GM19023 (cell line): ENCODE results near the gene KRABD2.
"Not testable (repeated sequence)": the region's sequence is repeated elsewhere in the genome, so short reads cannot be mapped to it uniquely, and the experiment has no call there.

Source experiments
- ATAC-seq: cut with Tn5 transposase; IDR thresholded peaks from one replicate; pipeline ENCODE4 v1.9.1; 2021; ENCODE audit warnings: mild to moderate bottlenecking, moderate library complexity; ENCODE audit not compliant: unreplicated experiment

KRABD2 gene

GRCh38 chr17:8376271-8377067 is at the start of gene KRABD2:
Gene KRABD2 (minus strand): TSS chr17:8376704.
- peak; percentile 97 for ATAC-seq

- no peak for ATAC-seq
Measured at GRCh38 chr17:8421571-8421970, 45.1 kb upstream of the KRABD2 start.

GRCh38 chr17:8420041-8420934 is 43.8 kb upstream of the KRABD2 start:
- ATAC-seq = no peak

- no peak for ATAC-seq
Measured at GRCh38 chr17:8419305-8419704, 42.8 kb upstream of the KRABD2 start.

GRCh38 chr17:8418471-8418870 is 42.0 kb upstream of the KRABD2 start:
- ATAC-seq = no peak

GRCh38 chr17:8417806-8418205 is 41.3 kb upstream of the KRABD2 start:
- no peak for ATAC-seq

GRCh38 chr17:8413938-8414337 is 37.4 kb upstream of the KRABD2 start:
- ATAC-seq = no peak

GRCh38 chr17:8413328-8413727 is 36.8 kb upstream of the KRABD2 start:
- no peak for ATAC-seq

GRCh38 chr17:8412089-8412488 is 35.6 kb upstream of the KRABD2 start:
- no peak for ATAC-seq

GRCh38 chr17:8410883-8411238 is 34.4 kb upstream of the KRABD2 start:
- no peak for ATAC-seq

GRCh38 chr17:8409966-8410882 is 33.7 kb upstream of the KRABD2 start:
- no peak for ATAC-seq

GRCh38 chr17:8408371-8408770 is 31.9 kb upstream of the KRABD2 start:
- no peak for ATAC-seq

GRCh38 chr17:8406174-8406573 is 29.7 kb upstream of the KRABD2 start:
- ATAC-seq = no peak

GRCh38 chr17:8405499-8406016 is 29.1 kb upstream of the KRABD2 start:
- no peak for ATAC-seq

GRCh38 chr17:8402921-8403536 is 26.5 kb upstream of the KRABD2 start:
- no peak for ATAC-seq

- ATAC-seq = no peak
Measured at GRCh38 chr17:8401107-8401506, 24.6 kb upstream of the KRABD2 start.

GRCh38 chr17:8398980-8399379 is 22.5 kb upstream of the KRABD2 start:
- no peak for ATAC-seq

- ATAC-seq = no peak
Measured at GRCh38 chr17:8397636-8398035, 21.1 kb upstream of the KRABD2 start, which contains the start of gene RNF222. Gene RNF222 (minus strand): TSS chr17:8397827. CDS start chr17:8393461, 4,366 bp downstream.

- ATAC-seq = not testable (repeated sequence)
Measured at GRCh38 chr17:8394497-8394896, 18.0 kb upstream of the KRABD2 start.
